SU-DHL-6 (cell line): ENCODE measurements around the gene PHF21B.

Experiments used
- H2AFZ ChIP-seq: fragments of 200-600 bp; sonication (generic); 2 replicates; pipeline ENCODE4 v1.6.1; 2014; ENCODE audit warnings: low read depth, mild to moderate bottlenecking, moderate library complexity, mixed read lengths, antibody characterized with exemption, low read length; ENCODE audit not compliant: severe bottlenecking
- H3F3A ChIP-seq: fragments of 200-600 bp; shearing (Covaris generic); 2 replicates; pipeline ENCODE4 v1.6.0; 2016; ENCODE audit warnings: antibody characterized with exemption, mild to moderate bottlenecking; ENCODE audit not compliant: insufficient read depth
- H3K27ac ChIP-seq: fragments of 200-600 bp; sonication (generic); 2 replicates; pipeline ENCODE4 v1.5.1; 2016; ENCODE audit warnings: low read depth, mild to moderate bottlenecking, low read length, moderate library complexity, mixed read lengths
- H3K27me3 ChIP-seq: fragments of 200-600 bp; sonication (generic), shearing (Covaris generic); 2 replicates; pipeline ENCODE4 v1.6.0; 2014; ENCODE audit warnings: mild to moderate bottlenecking, low read length
- H3K36me3 ChIP-seq: fragments of 200-600 bp; sonication (generic); 2 replicates; pipeline ENCODE4 v1.6.1; 2014; ENCODE audit warnings: mild to moderate bottlenecking, low read length, mixed read lengths
- H3K4me2 ChIP-seq: fragments of 300-600, 200-600 bp; shearing (Covaris generic), sonication (generic); 2 replicates; pipeline ENCODE4 v1.6.0; 2014; ENCODE audit warnings: low read length, low read depth, mild to moderate bottlenecking; ENCODE audit not compliant: poor library complexity, severe bottlenecking
- H3K4me3 ChIP-seq: fragments of 200-600 bp; sonication (generic); 2 replicates; pipeline ENCODE4 v1.5.1; 2014; ENCODE audit warnings: antibody characterized with exemption, low read length, mild to moderate bottlenecking, mixed read lengths; ENCODE audit not compliant: insufficient read depth, poor library complexity, severe bottlenecking
- H3K79me2 ChIP-seq: fragments of 200-600 bp; sonication (generic); 2 replicates; pipeline ENCODE4 v1.6.1; 2014; ENCODE audit warnings: mild to moderate bottlenecking, low read length, moderate library complexity; ENCODE audit not compliant: insufficient read depth
- H3K9ac ChIP-seq: fragments of 200-600 bp; sonication (generic); 2 replicates; pipeline ENCODE4 v1.7.0; 2014; ENCODE audit warnings: mild to moderate bottlenecking, low read length
- H3K9me2 ChIP-seq: fragments of 200-600 bp; sonication (generic); replicated peaks from 2 replicates; pipeline ENCODE4 v1.6.1; 2014; ENCODE audit warnings: low read length; ENCODE audit not compliant: insufficient read depth
- H3K9me3 ChIP-seq: fragments of 200-600 bp; sonication (generic); 2 replicates; pipeline ENCODE4 v1.6.1; 2014; ENCODE audit warnings: low read length, mixed read lengths; ENCODE audit not compliant: insufficient read depth
- H4K20me1 ChIP-seq: fragments of 200-600 bp; sonication (generic); 2 replicates; pipeline ENCODE4 v1.6.1; 2014; ENCODE audit warnings: low read depth, mild to moderate bottlenecking, antibody characterized with exemption, low read length, moderate library complexity, mixed read lengths
- EZH2phosphoT487 ChIP-seq: fragments of 200-600 bp; sonication (generic), shearing (Covaris generic); conservative IDR thresholded peaks from 2 replicates; pipeline ENCODE4 v1.6.1; 2018; ENCODE audit warnings: mild to moderate bottlenecking, antibody characterized with exemption, low read length, moderate library complexity, mixed read lengths
- TF ChIP-seq, protein P1 (sequence below): fragments of 200-600 bp; sonication (generic); IDR thresholded peaks from one replicate; pipeline ENCODE4 v1.5.1; 2017; ENCODE audit warnings: antibody characterized with exemption, mild to moderate bottlenecking, low read length, moderate library complexity; ENCODE audit not compliant: insufficient read depth, poor library complexity, severe bottlenecking

PHF21B gene

DNA sequence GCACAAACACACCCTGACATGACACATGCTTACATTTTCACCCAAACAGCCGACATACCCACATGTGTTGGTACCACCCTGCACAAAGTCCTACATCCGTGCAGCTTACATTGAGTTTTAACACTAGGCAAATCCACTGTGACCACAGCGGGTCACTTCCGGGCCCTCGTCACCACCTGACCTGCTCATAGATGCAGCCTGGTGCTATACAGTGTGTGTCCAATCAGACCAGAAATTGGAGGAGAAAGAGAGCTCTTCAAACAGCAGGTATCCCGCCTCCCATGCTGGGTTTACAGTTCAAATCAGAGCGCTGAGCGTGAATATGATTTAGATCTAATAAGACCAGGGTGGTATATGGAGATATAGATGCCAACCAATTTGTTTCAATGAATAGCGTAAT, 35.4 kb downstream of the PHF21B start:
- Histone ChIP-seq H3K79me2 (no peaks in the 10 kb centered on the region), H3K9ac (no peak overlapping the region), H3K9me3 (no peaks in the 10 kb centered on the region), H3K9me2 (no peaks in the 10 kb centered on the region), H3K36me3 (no peaks in the 10 kb centered on the region), H3K4me3 (no peak overlapping the region), H3F3A (no peaks in the 10 kb centered on the region), H2AFZ (no peak overlapping the region), H3K27me3 (no peaks in the 10 kb centered on the region), H3K4me2 (no peak overlapping the region), H4K20me1 (no peaks in the 10 kb centered on the region; the same call in 1 of the 2 replicates), H3K27ac (no peak overlapping the region)
- TF ChIP-seq EZH2phosphoT487: no peak
- TF ChIP-seq, protein P1, sequence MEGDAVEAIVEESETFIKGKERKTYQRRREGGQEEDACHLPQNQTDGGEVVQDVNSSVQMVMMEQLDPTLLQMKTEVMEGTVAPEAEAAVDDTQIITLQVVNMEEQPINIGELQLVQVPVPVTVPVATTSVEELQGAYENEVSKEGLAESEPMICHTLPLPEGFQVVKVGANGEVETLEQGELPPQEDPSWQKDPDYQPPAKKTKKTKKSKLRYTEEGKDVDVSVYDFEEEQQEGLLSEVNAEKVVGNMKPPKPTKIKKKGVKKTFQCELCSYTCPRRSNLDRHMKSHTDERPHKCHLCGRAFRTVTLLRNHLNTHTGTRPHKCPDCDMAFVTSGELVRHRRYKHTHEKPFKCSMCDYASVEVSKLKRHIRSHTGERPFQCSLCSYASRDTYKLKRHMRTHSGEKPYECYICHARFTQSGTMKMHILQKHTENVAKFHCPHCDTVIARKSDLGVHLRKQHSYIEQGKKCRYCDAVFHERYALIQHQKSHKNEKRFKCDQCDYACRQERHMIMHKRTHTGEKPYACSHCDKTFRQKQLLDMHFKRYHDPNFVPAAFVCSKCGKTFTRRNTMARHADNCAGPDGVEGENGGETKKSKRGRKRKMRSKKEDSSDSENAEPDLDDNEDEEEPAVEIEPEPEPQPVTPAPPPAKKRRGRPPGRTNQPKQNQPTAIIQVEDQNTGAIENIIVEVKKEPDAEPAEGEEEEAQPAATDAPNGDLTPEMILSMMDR: no peak

DNA sequence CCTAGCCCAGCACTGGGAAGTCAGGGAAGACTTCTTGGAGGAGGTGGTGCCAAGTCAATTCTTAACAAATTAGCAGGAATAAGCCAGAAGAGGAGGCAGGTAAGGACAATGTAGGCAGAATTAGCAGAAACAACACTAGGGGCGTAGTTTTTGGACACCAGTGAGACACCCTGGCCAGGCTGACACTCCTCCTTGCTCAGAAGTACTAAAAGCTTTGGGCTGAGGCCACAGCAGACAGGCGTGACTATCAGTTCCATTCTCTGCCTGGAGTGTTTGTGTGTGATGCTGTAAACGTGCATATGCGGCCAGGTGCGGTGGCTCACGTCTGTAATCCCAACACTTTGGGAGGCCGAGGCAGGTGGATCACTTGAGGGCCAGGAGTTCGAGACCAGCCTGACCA, 36.0 kb downstream of the PHF21B start:
- Histone ChIP-seq H3K4me3 (no peak overlapping the region), H4K20me1 (no peaks in the 10 kb centered on the region; the same call in 1 of the 2 replicates), H3K9me2 (no peaks in the 10 kb centered on the region), H3K79me2 (no peaks in the 10 kb centered on the region), H3K27me3 (no peaks in the 10 kb centered on the region), H2AFZ (no peak overlapping the region), H3K9me3 (no peaks in the 10 kb centered on the region), H3K27ac (no peak overlapping the region), H3F3A (no peaks in the 10 kb centered on the region), H3K9ac (no peak overlapping the region), H3K36me3 (no peaks in the 10 kb centered on the region), H3K4me2 (no peak overlapping the region)
- no peak for TF ChIP-seq EZH2phosphoT487
- TF ChIP-seq, protein P1: no peak

DNA sequence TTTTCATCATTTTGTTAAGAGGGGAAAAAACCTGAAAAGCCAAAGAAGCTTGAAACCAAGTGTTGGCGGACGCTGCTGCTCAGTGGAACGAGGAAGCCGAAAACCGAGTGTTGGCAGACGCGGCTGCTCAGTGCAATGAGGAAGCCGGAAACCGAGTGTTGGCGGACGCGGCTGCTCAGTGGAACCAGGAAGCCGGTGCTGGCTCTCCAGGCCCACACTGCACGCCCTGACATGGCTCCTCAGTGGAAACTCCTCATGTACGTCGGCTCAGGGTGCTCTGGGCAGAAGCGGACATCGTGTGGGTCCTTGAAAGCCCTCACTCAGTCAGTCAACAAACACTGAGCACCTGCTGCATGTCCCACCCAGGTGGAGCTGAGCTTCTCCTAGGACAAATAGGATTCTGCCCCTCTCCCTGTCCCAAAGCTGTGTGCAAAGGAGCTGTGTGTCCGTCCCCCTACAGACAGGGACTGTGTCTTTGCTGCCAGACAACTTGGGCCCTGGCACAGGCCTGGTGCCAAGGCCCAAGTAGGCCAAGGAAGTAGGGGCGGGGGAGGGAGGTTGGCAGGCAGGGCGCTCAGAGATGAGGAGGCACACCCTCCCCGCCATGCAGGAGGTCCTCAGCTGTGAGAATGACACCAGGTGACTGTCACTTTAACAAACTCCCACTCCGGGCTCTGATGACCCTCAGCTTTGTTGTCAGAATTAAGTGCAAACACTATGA, 37.3 kb downstream of the PHF21B start:
- Histone ChIP-seq H3F3A (no peaks in the 10 kb centered on the region), H3K9me3 (no peaks in the 10 kb centered on the region), H3K4me3 (no peak overlapping the region), H3K27me3 (no peaks in the 10 kb centered on the region), H3K4me2 (no peak overlapping the region), H3K9me2 (no peaks in the 10 kb centered on the region), H4K20me1 (no peaks in the 10 kb centered on the region; the same call in 1 of the 2 replicates), H3K27ac (no peak overlapping the region), H3K79me2 (no peaks in the 10 kb centered on the region), H3K36me3 (no peaks in the 10 kb centered on the region), H3K9ac (no peak overlapping the region), H2AFZ (no peak overlapping the region)
- no peak for TF ChIP-seq EZH2phosphoT487
- TF ChIP-seq, protein P1: no peak
